H9 (cell line): ENCODE data around the gene VRK3. TPM values are rescaled to one million over a fixed set of nuclear protein-coding genes. Genes with fewer than 3 reads are reported as not detected.

ENCODE experiments used
- DNase-seq: peaks from one replicate; pipeline ENCODE4 v3.0.0-alpha.2; 2017
- H2AFZ ChIP-seq: one replicate; pipeline ENCODE4 v1.6.1; 2013; ENCODE audit warnings: mild to moderate bottlenecking, low read length, control low read depth, moderate library complexity
- H2AK5ac ChIP-seq: 2 replicates; pipeline ENCODE4 v1.6.1; 2013; ENCODE audit warnings: low read length, control low read depth, mixed read lengths; ENCODE audit not compliant: insufficient read length
- H2BK120ac ChIP-seq: one replicate; pipeline ENCODE4 v1.6.1; 2013; ENCODE audit warnings: low read depth, mild to moderate bottlenecking, low read length, control low read depth, inconsistent platforms; ENCODE audit not compliant: poor library complexity, severe bottlenecking
- H2BK12ac ChIP-seq: 2 replicates; pipeline ENCODE4 v1.6.1; 2013; ENCODE audit warnings: low read length, control low read depth, mixed read lengths, low read depth; ENCODE audit not compliant: insufficient read length
- H2BK15ac ChIP-seq: 2 replicates; pipeline ENCODE4 v1.6.1; 2013; ENCODE audit warnings: low read depth, low read length, control low read depth
- H2BK20ac ChIP-seq: one replicate; pipeline ENCODE4 v1.6.1; 2013; ENCODE audit warnings: low read depth, mild to moderate bottlenecking, low read length, control low read depth, inconsistent platforms; ENCODE audit not compliant: poor library complexity, severe bottlenecking
- H2BK5ac ChIP-seq: 2 replicates; pipeline ENCODE4 v1.6.1; 2013; ENCODE audit warnings: low read length, control low read depth, mixed read lengths; ENCODE audit not compliant: insufficient read length
- H3K14ac ChIP-seq: 2 replicates; pipeline ENCODE4 v1.6.1; 2013; ENCODE audit warnings: low read length, control low read depth; ENCODE audit not compliant: insufficient read depth
- H3K18ac ChIP-seq: 2 replicates; pipeline ENCODE4 v1.6.1; 2013; ENCODE audit warnings: low read depth, mild to moderate bottlenecking, mixed read lengths, low read length, control low read depth; ENCODE audit not compliant: insufficient read length
- H3K23ac ChIP-seq: 2 replicates; pipeline ENCODE4 v1.6.1; 2013; ENCODE audit warnings: low read length, control low read depth, mixed read lengths, low read depth; ENCODE audit not compliant: insufficient read length
- H3K23me2 ChIP-seq: 2 replicates; pipeline ENCODE4 v1.6.1; 2013; ENCODE audit warnings: low read depth, mild to moderate bottlenecking, mixed read lengths, low read length, control low read depth; ENCODE audit not compliant: insufficient read length, poor library complexity, severe bottlenecking
- H3K27ac ChIP-seq: 2 replicates; pipeline ENCODE4 v1.5.1; 2013; ENCODE audit warnings: low read length, control low read depth, mixed read lengths, low read depth; ENCODE audit not compliant: insufficient read length
- H3K27me3 ChIP-seq: 2 replicates; pipeline ENCODE4 v1.6.1; 2013; ENCODE audit warnings: low read length, control low read depth, inconsistent platforms; ENCODE audit not compliant: insufficient read depth
- H3K4ac ChIP-seq: 2 replicates; pipeline ENCODE4 v1.6.1; 2013; ENCODE audit warnings: low read depth, mild to moderate bottlenecking, control low read depth, inconsistent platforms, low read length, moderate library complexity
- H3K4me1 ChIP-seq: 2 replicates; pipeline ENCODE4 v1.6.1; 2013; ENCODE audit warnings: low read length, control low read depth, inconsistent platforms; ENCODE audit not compliant: insufficient read depth
- H3K4me2 ChIP-seq: 2 replicates; pipeline ENCODE4 v1.6.1; 2013; ENCODE audit warnings: low read length, control low read depth, mixed read lengths; ENCODE audit not compliant: insufficient read length, insufficient read depth
- H3K56ac ChIP-seq: 2 replicates; pipeline ENCODE4 v1.6.1; 2013; ENCODE audit warnings: low read depth, mild to moderate bottlenecking, mixed read lengths, low read length, control low read depth; ENCODE audit not compliant: insufficient read length
- H3K79me1 ChIP-seq: 2 replicates; pipeline ENCODE4 v1.6.1; 2013; ENCODE audit warnings: low read depth, mild to moderate bottlenecking, moderate library complexity, low read length, control low read depth, inconsistent platforms; ENCODE audit not compliant: insufficient read depth, poor library complexity, severe bottlenecking
- H3K79me2 ChIP-seq: 2 replicates; pipeline ENCODE4 v1.6.1; 2013; ENCODE audit warnings: low read length, control low read depth, inconsistent platforms; ENCODE audit not compliant: insufficient read depth
- H3K9ac ChIP-seq: 2 replicates; pipeline ENCODE4 v1.6.1; 2013; ENCODE audit warnings: low read length, control low read depth, mixed read lengths; ENCODE audit not compliant: insufficient read length; ENCODE audit errors: extremely low read depth
- H3K9me3 ChIP-seq: one replicate; pipeline ENCODE4 v1.6.1; 2013; ENCODE audit warnings: low read depth, low read length, inconsistent platforms; ENCODE audit not compliant: control insufficient read depth
- H3T11ph ChIP-seq: one replicate; pipeline ENCODE4 v1.6.1; 2013; ENCODE audit warnings: mild to moderate bottlenecking, low read length, control low read depth, inconsistent platforms
- H4K20me1 ChIP-seq: one replicate; pipeline ENCODE4 v1.6.1; 2013; ENCODE audit not compliant: control insufficient read depth, insufficient read length, insufficient read depth
- H4K5ac ChIP-seq: 2 replicates; pipeline ENCODE4 v1.6.1; 2013; ENCODE audit warnings: low read depth, mild to moderate bottlenecking, mixed read lengths, low read length, control low read depth; ENCODE audit not compliant: insufficient read length
- H4K8ac ChIP-seq: replicated peaks from 2 replicates; pipeline ENCODE4 v1.6.1; 2013; ENCODE audit warnings: low read length, control low read depth, mixed read lengths, low read depth; ENCODE audit not compliant: insufficient read length
- H4K91ac ChIP-seq: 2 replicates; pipeline ENCODE4 v1.6.1; 2013; ENCODE audit warnings: low read depth, mild to moderate bottlenecking, moderate library complexity, mixed read lengths, low read length, control low read depth; ENCODE audit not compliant: insufficient read length
- H3K27ac Mint-ChIP-seq, 3 experiments: 2 replicates in 2 of 3; 3 replicates in 1 of 3; pipeline ENCODE4 v1.8.0; 2020 to 2021; ENCODE audit warnings: mixed read lengths in 3 of 3, mild to moderate bottlenecking in 1 of 3, moderate library complexity in 1 of 3
- H3K27me3 Mint-ChIP-seq: 2 replicates; pipeline ENCODE4 v1.8.0; 2021; ENCODE audit warnings: low read depth, mild to moderate bottlenecking, moderate library complexity, mixed read lengths
- H3K36me3 Mint-ChIP-seq, 3 experiments: 2 replicates in 2 of 3; 3 replicates in 1 of 3; pipeline ENCODE4 v1.8.0; 2020 to 2021; ENCODE audit warnings: low read depth in 3 of 3, mixed read lengths in 3 of 3; ENCODE audit not compliant: insufficient read depth in 1 of 3
- H3K4me1 Mint-ChIP-seq, 2 experiments: 2 replicates each; pipeline ENCODE4 v1.8.0; 2020; ENCODE audit warnings: mixed read lengths in 2 of 2
- H3K4me3 Mint-ChIP-seq, 2 experiments: 2 replicates in 1 of 2; 3 replicates in 1 of 2; pipeline ENCODE4 v1.8.0; 2020 to 2021; ENCODE audit warnings: mild to moderate bottlenecking in 2 of 2, mixed read lengths in 2 of 2, moderate library complexity in 1 of 2
- H3K9me3 Mint-ChIP-seq, 2 experiments: 2 replicates in 1 of 2; 3 replicates in 1 of 2; pipeline ENCODE4 v1.8.0; 2020; ENCODE audit warnings: mild to moderate bottlenecking in 2 of 2, mixed read lengths in 2 of 2, moderate library complexity in 1 of 2
- CTCF ChIP-seq: fragments of 200-600 bp; sonication (generic); conservative IDR thresholded peaks from 3 replicates; pipeline ENCODE4 v1.8.0; 2021; ENCODE audit warnings: antibody characterized with exemption, mild to moderate bottlenecking
- WGBS: extraction: QIAGEN DNeasy Blood & Tissue Kit; methylation state at CpG from one replicate; pipeline ENCODE4 v1.1.7; 2013; ENCODE audit warnings: missing lambda C conversion rate, low lambda C conversion rate, mixed read lengths; ENCODE audit not compliant: insufficient read length; ENCODE audit errors: extremely low coverage; 5-methylcytosine and 5-hydroxymethylcytosine counted together
- total RNA-seq: library from RNA; stranded (reverse); gene quantifications from 2 replicates; pipeline ENCODE4 v1.2.1, GENCODE V29; 2021

The VRK3 gene
- total RNA-seq, 1 experiment from 2014 or later: 33.5 TPM

DNA sequence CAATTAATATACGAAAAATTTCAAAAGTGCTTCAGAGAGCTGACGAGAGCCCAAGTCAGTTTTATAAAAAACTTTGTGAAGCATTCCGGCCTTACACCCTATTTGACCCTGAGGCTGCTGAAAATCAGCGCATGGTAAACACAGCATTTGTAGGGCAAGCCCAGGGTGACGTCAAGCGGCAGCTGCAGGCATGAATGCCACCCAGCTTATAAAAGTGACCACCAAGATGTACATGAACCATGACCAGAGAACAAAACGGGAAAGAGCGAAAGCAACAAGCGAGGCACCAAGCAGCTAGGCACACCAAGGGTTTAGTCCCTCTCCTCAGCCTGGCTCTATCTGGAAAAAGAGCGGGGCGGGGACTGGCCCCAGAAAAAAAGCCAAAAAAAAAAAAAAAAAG is 70.2 kb downstream of the VRK3 start:
- no peak overlapping the region for H3K27ac Mint-ChIP-seq
- H2AK5ac ChIP-seq: no peak overlapping the region
- no peak overlapping the region for H3K14ac ChIP-seq
- H4K20me1 ChIP-seq: no peaks in the 10 kb centered on the region
- H2BK20ac ChIP-seq: no peak overlapping the region
- DNase-seq: no peak
- H3K9ac ChIP-seq: no peak overlapping the region
- no peak overlapping the region for H3K4me3 Mint-ChIP-seq
- no peak overlapping the region for H2AFZ ChIP-seq
- H2BK15ac ChIP-seq: no peak overlapping the region
- no peak overlapping the region for H3K56ac ChIP-seq
- no peak overlapping the region for H2BK5ac ChIP-seq
- peaks cover 22 to 44% of the 10 kb centered on the region in 2 experiments for H3K4me1 Mint-ChIP-seq
- no peak overlapping the region for H4K5ac ChIP-seq
- WGBS: no CpG with 5 or more reads among the region's 11 CpGs
- H4K8ac ChIP-seq: no peak overlapping the region
- no peaks in the 10 kb centered on the region for H3K9me3 ChIP-seq
- H3T11ph ChIP-seq: no peak overlapping the region
- no peak overlapping the region for H4K91ac ChIP-seq
- H3K4ac ChIP-seq: no peak overlapping the region
- H3K79me1 ChIP-seq: no peaks in the 10 kb centered on the region
- H3K23me2 ChIP-seq: no peaks in the 10 kb centered on the region
- no peaks in the 10 kb centered on the region; a peak in 3 of 5 replicates for H3K9me3 Mint-ChIP-seq
- peaks cover 5% of the 10 kb centered on the region for H3K27me3 Mint-ChIP-seq
- H3K4me2 ChIP-seq: no peak overlapping the region
- TF ChIP-seq CTCF: no peak
- H3K23ac ChIP-seq: no peak overlapping the region
- H2BK12ac ChIP-seq: no peak overlapping the region
- H3K27ac ChIP-seq: no peak overlapping the region
- no peak overlapping the region for H3K18ac ChIP-seq
- no peaks in the 10 kb centered on the region for H3K36me3 Mint-ChIP-seq
- no peaks in the 10 kb centered on the region for H3K79me2 ChIP-seq
- no peak overlapping the region for H2BK120ac ChIP-seq
- peaks cover 3% of the 10 kb centered on the region; the same call in 1 of the 2 replicates for H3K4me1 ChIP-seq
- no peaks in the 10 kb centered on the region for H3K27me3 ChIP-seq
